Cardiac fibroblast (primary cell): ENCODE measurements around the gene RBL1.
"Not testable (repeated sequence)": the region's sequence is repeated elsewhere in the genome, so short reads cannot be mapped to it uniquely, and the experiment has no call there.

Experiments used
- DNase-seq, 2 donors: peaks; one replicate each; pipeline versions ENCODE4 v3.0.0 to v3.0.0-alpha.2; 2010; ENCODE audit warnings: low read depth in 2 of 2
- H3K4me3 ChIP-seq, 2 donors: replicated peaks in 1 of 2; 1 replicate in 1 of 2; 2 replicates in 1 of 2; pipeline ENCODE4 v1.5.1; 2011; ENCODE audit warnings: low read depth in 2 of 2, low read length in 2 of 2, mild to moderate bottlenecking in 2 of 2, moderate library complexity in 1 of 2
- TF ChIP-seq, protein P1 (sequence below): IDR thresholded peaks from one replicate; pipeline ENCODE4 v1.5.1; 2011; ENCODE audit warnings: low read depth, mild to moderate bottlenecking, low read length, inconsistent platforms

Gene RBL1

DNA sequence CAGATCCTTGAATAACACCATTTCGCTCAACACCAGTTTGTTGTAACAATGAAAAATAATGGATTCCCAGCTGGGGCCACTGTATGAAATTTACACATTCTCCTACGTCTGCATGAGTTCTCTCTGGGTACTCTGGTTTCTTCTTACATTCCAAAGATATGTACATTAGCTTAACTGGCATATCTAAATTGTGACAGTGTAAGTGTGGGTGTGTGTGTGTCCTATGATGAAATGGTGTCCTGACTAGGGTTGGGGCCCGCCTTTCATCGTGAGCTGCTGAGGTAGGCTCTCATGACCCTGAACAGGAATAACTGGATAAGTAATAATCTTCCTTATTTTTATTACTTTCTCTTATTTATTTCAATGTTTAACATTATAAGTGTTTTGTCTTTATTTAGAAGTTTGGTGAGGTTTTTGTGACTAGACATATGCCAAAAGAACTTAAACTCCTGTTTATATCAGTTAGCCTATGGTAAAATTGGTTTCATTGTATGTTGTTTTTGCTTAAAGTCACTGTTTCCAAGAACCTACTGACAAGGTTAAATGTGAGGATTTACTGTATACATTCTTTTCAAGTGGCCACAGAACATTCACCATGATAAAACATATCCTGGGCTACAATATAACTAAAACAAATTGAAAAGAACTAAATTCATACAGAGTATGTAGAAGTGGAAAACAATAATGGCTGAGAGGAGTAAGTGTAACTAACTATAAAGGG, 42.4 kb downstream of the RBL1 start:
- no peak overlapping the region for H3K4me3 ChIP-seq
- TF ChIP-seq, protein P1, sequence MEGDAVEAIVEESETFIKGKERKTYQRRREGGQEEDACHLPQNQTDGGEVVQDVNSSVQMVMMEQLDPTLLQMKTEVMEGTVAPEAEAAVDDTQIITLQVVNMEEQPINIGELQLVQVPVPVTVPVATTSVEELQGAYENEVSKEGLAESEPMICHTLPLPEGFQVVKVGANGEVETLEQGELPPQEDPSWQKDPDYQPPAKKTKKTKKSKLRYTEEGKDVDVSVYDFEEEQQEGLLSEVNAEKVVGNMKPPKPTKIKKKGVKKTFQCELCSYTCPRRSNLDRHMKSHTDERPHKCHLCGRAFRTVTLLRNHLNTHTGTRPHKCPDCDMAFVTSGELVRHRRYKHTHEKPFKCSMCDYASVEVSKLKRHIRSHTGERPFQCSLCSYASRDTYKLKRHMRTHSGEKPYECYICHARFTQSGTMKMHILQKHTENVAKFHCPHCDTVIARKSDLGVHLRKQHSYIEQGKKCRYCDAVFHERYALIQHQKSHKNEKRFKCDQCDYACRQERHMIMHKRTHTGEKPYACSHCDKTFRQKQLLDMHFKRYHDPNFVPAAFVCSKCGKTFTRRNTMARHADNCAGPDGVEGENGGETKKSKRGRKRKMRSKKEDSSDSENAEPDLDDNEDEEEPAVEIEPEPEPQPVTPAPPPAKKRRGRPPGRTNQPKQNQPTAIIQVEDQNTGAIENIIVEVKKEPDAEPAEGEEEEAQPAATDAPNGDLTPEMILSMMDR, result no peak
- peak in 1 of 2 donors; percentile 7 for DNase-seq

DNA sequence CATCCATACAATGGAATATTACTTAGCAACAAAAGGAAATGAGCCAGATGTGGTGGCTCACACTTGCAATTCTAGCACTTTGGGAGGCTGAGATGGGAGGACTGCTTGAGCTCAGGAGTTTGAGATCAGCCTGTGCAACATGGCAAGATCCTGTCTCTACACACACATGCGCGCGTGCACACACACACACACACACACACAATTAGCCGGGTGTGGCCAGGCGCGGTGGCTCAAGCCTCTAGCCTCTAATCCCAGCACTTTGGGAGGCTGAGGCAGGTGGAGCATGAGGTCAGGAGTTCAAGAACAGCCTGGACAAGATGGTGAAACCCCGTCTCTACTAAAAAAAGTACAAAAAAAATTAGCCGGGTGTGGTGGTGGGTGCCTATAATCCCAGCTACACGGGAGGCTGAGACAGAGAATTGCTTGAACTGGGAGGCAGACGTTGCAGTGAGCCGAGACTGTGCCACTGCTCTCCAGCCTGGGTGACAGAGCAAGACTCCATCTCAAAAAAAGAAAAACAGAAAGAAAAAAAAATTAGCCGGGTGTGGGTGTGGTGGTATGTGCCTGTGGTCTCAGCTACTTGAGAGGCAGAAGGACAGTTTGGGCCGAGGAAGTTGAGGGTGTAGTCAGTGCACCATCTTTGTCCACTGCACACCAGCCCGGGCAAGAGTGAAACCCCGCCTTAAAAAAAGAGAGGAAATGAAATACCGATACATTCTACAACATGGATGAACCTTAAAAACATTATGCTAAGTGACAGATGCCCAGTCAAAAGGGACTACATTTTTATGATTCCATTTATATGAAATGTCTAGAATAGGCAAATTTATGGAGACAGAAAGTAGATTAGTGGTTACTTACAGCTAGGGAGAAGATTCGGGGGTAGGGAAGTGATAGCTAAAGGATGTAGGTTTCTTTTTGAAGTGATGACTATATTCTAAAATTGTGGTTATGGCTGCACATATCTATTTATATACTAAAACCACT, 52.5 kb downstream of the RBL1 start:
- DNase-seq, result no peak
- H3K4me3 ChIP-seq, result no peak overlapping the region
- TF ChIP-seq, protein P1, result no peak

DNA sequence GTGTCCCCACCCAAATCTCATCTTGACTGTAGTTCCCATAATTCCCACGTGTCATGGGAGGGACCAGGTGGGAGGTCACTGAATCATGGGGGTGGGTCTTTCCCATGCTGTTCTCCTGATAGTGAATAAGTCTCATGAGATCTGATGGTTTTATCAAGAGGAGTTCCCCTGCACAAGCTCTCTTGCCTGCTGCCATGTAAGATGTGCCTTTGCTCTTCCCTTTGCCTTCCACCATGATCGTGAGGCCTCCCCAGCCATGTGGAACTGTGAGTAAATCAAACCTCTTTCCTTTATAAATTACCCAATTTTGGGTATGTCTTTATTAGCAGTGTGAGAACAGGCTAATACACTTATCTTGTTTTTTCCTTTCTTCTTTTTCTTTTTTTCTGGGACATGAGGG, 56.4 kb downstream of the RBL1 start:
- H3K4me3 ChIP-seq, DNase-seq: not testable (repeated sequence)

DNA sequence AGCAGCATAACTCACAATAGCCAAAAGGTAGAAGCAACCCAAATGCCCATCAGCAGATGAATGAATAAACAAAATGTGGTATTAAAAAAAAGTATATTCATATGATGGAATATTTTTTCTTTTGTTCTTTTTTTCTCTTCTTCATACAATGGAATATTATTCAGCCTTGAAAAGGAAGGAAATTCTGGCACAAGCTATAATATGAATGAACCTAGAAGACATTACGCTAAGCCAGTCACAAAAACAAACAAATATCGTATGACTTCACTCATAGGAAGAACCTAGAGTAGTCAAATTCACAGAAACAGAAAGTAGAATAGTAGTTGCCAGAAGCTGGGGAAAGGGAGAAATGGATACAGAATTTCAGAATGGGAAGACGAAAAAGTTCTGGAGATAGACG, 63.7 kb downstream of the RBL1 start:
- no peak for DNase-seq
- TF ChIP-seq, protein P1, result no peak
- H3K4me3 ChIP-seq, result no peak overlapping the region

DNA sequence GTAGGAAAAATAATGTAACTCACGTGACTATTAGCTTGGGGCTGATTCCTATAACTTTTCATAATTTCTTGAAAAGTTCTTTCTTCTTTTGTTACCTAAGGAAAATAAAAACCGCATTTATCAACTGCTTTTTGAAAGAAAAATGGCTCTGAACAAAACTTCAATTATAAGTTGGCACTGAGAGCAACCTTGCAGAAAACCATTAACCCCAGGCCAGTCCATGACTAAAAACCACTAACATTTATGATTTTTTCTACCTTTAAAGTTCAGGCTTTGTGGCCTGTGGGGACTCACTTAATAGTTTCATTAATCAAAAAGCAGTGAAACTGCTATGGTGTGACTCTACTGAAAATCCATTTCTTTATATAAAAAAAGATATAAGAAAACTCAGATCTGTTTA, 75.2 kb downstream of the RBL1 start:
- DNase-seq, result no peak
- TF ChIP-seq, protein P1, result no peak
- H3K4me3 ChIP-seq, result no peak overlapping the region

DNA sequence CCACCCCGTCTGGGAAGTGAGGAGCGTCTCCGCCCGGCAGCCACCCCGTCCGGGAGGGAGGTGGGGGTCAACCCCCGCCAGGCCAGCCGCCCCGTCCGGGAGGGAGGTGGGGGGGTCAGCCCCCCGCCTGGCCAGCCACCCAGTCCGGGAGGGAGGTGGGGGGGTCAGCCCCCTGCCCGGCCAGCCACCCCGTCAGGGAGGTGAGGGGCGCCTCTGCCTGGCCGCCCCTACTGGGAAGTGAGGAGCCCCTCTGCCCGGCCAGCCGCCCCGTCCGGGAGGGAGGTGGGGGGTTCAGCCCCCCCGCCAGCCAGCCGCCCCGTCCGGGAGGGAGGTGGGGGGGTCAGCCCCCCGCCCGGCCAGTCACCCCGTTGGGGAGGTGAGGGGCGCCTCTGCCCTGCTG, 83.2 kb downstream of the RBL1 start:
- DNase-seq, H3K4me3 ChIP-seq: not testable (repeated sequence)

DNA sequence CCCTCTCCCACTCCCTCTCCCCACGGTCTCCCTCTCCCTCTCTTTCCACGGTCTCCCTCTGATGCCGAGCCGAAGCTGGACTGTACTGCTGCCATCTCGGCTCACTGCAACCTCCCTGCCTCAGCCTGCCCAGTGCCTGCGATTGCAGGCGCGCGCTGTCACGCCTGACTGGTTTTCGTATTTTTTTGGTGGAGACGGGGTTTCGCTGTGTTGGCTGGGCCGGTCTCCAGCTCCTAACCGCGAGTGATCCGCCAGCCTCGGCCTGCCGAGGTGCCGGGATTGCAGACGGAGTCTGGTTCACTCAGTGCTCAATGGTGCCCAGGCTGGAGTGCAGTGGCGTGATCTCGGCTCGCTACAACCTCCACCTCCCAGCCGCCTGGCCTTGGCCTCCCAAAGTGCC, 83.9 kb downstream of the RBL1 start:
- not testable (repeated sequence) for H3K4me3 ChIP-seq

DNA sequence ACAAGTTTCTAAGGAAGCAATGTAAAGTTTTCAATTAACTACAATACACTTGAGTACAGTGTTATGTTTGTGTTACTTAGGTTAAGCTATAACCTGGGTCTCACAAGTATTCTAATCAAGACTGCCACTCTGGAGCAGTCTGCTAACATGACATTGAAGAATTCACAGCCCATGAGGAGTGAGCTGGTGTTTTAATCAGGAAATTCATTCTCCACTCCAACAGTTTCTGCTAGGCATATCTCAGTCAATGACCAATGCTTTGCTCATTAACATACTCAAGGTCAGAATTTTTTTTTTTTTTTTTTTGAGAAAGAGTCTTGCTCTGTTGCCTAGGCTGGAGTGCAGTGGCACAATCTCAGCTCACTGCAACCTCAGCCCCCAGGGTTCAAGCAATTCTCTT, 84.7 kb downstream of the RBL1 start:
- TF ChIP-seq, protein P1, result no peak
- DNase-seq, result no peak
- H3K4me3 ChIP-seq, result no peak overlapping the region

More for the DNA sequence above, 83.9 kb downstream of the RBL1 start:
- not testable (repeated sequence) for DNase-seq
